ENCODE measurements around the gene SPDYE4.

Gene SPDYE4

DNA sequence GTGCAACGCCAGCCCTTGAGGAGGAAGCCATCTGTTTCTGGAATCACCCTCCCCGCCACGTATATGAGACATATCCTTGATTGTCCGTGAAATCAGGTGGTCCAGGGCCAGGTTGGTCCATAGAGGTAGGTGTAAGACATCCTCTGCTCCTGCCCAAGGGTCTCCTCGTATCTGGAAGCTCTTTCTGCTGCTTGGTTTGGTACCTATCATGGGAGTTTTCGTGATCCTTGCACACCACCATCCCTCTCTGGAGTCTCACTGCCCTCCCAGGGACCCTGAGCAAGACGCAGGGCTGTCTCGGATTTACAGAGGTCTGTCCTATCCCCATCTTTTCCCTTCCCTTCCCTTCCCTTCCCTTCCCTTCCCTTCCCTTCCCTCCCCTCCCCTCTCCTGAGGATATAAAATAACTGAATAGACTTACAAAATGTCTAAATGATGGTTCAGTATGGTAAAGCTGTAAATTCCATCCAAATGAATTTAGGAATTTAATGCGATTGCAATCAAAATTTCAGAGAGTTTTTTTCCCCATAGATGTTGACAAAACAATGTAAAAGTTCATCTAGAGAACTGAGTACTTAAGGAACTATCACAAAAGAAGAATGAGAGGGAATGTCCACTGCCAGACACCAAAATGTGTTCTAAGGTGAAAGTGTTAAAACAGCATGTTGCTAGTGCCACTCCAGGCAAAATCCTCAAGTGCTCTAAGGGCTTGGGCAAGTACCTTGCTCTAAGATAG is 11.7 kb downstream of the SPDYE4 start:
- peak overlapping the region; percentile 61 for H3K4me3 ChIP-seq (replicated peaks; ENCODE audit: insufficient read depth, low read length)
- TF ChIP-seq SPI1 (IDR thresholded peaks at IDR 0.05; ENCODE audit: borderline replicate concordance, low read depth) (no peak), GABPA (IDR thresholded peaks at IDR 0.05; ENCODE audit: low read depth) (no peak), POLR2AphosphoS5 (IDR thresholded peaks at IDR 0.05; ENCODE audit: low read depth) (no peak)
- TF ChIP-seq, protein P1, sequence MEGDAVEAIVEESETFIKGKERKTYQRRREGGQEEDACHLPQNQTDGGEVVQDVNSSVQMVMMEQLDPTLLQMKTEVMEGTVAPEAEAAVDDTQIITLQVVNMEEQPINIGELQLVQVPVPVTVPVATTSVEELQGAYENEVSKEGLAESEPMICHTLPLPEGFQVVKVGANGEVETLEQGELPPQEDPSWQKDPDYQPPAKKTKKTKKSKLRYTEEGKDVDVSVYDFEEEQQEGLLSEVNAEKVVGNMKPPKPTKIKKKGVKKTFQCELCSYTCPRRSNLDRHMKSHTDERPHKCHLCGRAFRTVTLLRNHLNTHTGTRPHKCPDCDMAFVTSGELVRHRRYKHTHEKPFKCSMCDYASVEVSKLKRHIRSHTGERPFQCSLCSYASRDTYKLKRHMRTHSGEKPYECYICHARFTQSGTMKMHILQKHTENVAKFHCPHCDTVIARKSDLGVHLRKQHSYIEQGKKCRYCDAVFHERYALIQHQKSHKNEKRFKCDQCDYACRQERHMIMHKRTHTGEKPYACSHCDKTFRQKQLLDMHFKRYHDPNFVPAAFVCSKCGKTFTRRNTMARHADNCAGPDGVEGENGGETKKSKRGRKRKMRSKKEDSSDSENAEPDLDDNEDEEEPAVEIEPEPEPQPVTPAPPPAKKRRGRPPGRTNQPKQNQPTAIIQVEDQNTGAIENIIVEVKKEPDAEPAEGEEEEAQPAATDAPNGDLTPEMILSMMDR (IDR thresholded peaks at IDR 0.05; ENCODE audit: insufficient read depth, low read length), result no peak
- TF ChIP-seq, protein P2, sequence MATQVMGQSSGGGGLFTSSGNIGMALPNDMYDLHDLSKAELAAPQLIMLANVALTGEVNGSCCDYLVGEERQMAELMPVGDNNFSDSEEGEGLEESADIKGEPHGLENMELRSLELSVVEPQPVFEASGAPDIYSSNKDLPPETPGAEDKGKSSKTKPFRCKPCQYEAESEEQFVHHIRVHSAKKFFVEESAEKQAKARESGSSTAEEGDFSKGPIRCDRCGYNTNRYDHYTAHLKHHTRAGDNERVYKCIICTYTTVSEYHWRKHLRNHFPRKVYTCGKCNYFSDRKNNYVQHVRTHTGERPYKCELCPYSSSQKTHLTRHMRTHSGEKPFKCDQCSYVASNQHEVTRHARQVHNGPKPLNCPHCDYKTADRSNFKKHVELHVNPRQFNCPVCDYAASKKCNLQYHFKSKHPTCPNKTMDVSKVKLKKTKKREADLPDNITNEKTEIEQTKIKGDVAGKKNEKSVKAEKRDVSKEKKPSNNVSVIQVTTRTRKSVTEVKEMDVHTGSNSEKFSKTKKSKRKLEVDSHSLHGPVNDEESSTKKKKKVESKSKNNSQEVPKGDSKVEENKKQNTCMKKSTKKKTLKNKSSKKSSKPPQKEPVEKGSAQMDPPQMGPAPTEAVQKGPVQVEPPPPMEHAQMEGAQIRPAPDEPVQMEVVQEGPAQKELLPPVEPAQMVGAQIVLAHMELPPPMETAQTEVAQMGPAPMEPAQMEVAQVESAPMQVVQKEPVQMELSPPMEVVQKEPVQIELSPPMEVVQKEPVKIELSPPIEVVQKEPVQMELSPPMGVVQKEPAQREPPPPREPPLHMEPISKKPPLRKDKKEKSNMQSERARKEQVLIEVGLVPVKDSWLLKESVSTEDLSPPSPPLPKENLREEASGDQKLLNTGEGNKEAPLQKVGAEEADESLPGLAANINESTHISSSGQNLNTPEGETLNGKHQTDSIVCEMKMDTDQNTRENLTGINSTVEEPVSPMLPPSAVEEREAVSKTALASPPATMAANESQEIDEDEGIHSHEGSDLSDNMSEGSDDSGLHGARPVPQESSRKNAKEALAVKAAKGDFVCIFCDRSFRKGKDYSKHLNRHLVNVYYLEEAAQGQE (IDR thresholded peaks at IDR 0.05; ENCODE audit: insufficient replicate concordance, low read depth), result no peak
- H3K27ac ChIP-seq (replicated peaks), result no peak overlapping the region
- DNase-seq (ENCODE audit: low read depth in 1 of 2, low spot score in 1 of 2), result no peak
- H3K27me3 ChIP-seq (ENCODE audit: insufficient read depth, poor library complexity, severe bottlenecking), result no peaks in the 10 kb centered on the region

DNA sequence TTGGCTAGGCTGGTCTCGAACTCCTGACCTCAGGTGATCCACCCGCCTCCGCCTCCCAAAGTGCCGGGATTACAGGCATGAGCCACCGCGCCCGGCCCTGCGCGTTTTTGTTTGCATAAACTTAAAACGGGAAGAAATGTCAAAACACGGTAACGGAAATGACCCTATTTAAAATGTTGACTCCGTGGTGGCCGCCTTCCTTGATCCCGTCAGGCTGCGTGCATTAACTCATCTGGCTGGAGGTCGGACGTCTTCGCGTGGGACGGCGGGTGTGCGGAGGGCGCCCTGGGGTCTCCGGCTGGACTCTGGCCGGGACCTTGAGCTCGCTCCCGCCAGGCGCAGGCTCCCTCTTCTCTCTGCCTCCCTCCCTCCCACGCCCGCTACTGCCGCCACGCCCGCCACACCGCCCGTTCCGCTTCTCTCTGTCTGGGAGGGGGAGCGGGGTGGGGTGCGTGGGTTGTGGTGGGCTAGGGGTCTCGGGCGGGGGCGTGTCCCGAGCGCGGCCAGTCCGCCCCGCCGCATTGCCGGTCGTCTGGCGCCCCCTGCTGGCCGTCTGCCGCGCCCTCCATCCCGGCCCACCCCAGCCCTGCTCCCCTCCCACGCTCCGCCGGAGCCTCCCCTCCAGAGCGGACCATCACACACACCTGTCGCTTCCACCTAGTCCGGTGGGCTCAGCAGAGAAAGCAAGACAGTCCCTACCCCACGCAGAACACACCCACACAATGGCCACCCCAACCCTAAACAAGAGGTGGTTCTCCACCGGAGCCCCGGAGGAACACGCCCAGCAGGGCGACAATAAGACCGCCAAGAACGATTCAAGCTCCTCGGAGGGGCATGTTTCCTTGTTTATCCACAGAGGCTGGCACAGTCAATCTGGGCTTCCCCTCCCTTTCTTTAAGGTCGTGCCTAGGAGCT is 12.5 kb downstream of the SPDYE4 start:
- TF ChIP-seq POLR2AphosphoS5 (IDR thresholded peaks at IDR 0.05; ENCODE audit: low read depth), result no peak
- TF ChIP-seq, protein P1 (IDR thresholded peaks at IDR 0.05; ENCODE audit: insufficient read depth, low read length), result peak; percentile 18
- Histone ChIP-seq H3K27me3 (ENCODE audit: insufficient read depth, poor library complexity, severe bottlenecking) (no peaks in the 10 kb centered on the region), H3K27ac (replicated peaks) (no peak overlapping the region), H3K4me3 (replicated peaks; ENCODE audit: insufficient read depth, low read length) (peak overlapping the region; percentile 61)
- peak; percentile 21 to 33 for DNase-seq (ENCODE audit: low read depth in 1 of 2, low spot score in 1 of 2)

DNA sequence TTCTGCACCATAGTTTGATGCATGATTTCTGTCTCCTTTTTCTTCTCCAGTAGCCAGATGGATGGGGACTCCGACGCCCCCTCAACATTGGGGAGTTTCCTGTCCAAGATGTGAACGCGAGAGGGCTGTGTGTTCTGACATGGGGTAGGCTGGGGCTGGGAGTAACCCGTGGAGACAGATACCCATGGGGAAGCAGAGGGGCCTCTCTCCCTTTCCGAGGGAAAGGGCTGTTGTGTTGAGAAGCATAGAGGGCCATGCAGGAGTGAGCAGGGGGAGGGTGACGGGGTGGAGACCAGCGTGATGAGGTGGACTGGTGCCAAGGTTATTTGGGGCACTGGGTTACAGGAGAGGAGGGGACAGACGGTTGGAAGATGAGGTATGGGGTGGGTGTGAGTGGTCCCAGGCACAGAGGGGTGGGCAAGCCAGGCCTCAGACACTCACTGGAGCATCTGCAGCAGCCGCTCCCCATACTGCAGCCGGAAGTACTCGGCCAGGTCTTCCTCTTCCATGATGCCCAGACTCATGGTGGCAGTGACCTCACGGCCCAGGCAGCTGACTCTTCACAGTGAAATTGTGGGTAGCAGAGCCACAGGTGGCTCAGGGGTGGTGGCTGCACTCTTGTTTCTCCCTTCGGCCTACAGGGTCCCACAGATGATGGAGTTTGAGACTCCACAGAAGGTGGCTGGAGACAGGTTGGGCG is 14.1 kb downstream of the SPDYE4 start:
- H3K27ac ChIP-seq (replicated peaks), result no peak overlapping the region
- DNase-seq (ENCODE audit: low read depth in 1 of 2, low spot score in 1 of 2), result no peak
- H3K27me3 ChIP-seq (ENCODE audit: insufficient read depth, poor library complexity, severe bottlenecking), result no peaks in the 10 kb centered on the region
- no peak for TF ChIP-seq POLR2AphosphoS5 (IDR thresholded peaks at IDR 0.05; ENCODE audit: low read depth)
- TF ChIP-seq, protein P1 (IDR thresholded peaks at IDR 0.05; ENCODE audit: insufficient read depth, low read length), result no peak
- no peak for TF ChIP-seq GABPA (IDR thresholded peaks at IDR 0.05; ENCODE audit: low read depth)
- TF ChIP-seq SPI1 (IDR thresholded peaks at IDR 0.05; ENCODE audit: borderline replicate concordance, low read depth), result no peak
- TF ChIP-seq, protein P2 (IDR thresholded peaks at IDR 0.05; ENCODE audit: insufficient replicate concordance, low read depth), result no peak
- no peak overlapping the region for H3K4me3 ChIP-seq (replicated peaks; ENCODE audit: insufficient read depth, low read length)

Measured in HL-60 (cell line).